Caco-2 (cell line): ENCODE results near the gene ZMYND19. TPM values are rescaled to one million over a fixed set of nuclear protein-coding genes. Genes with fewer than 3 reads are reported as not detected.

Source experiments
- BruUV-seq: library from RNA; stranded (reverse); fragments of 400-500 nt; replicated peaks from 2 replicates; lab custom pipeline; 2021; lab: Mats Ljungman, UMichigan
- CTCF ChIA-PET: fragments of 300-600 bp; sonication (Branson Sonifier 250); formaldehyde crosslinking; loops from one replicate; lab custom pipeline; 2022; ENCODE audit warnings: antibody characterized with exemption; lab: Charles Lee
- POLR2A ChIA-PET: fragments of 300-600 bp; sonication (Branson Sonifier 250); formaldehyde crosslinking; loops from one replicate; lab custom pipeline; 2022; ENCODE audit warnings: antibody characterized with exemption; lab: Charles Lee
- DNase-seq, 2 experiments: peaks; one replicate each; pipeline versions ENCODE4 v3.0.0 to v3.0.0-alpha.2; 2020 to 2022
- H3K27me3 ChIP-seq: replicated peaks from 2 replicates; pipeline ENCODE4 v1.6.0; 2011; ENCODE audit warnings: low read length; ENCODE audit not compliant: control insufficient read depth, insufficient read depth
- H3K36me3 ChIP-seq: 2 replicates; pipeline ENCODE4 v1.5.1; 2011; ENCODE audit warnings: low read length; ENCODE audit not compliant: control insufficient read depth, insufficient read depth
- H3K4me1 ChIP-seq: fragments of 250-450 bp; sonication (Bioruptor Pico); 2 replicates; pipeline ENCODE4 v1.5.1; 2020; ENCODE audit warnings: mild to moderate bottlenecking
- H3K4me3 ChIP-seq: 2 replicates; pipeline ENCODE4 v1.5.1; 2011; ENCODE audit warnings: low read depth, mild to moderate bottlenecking, control low read depth, low read length
- H3K9me3 ChIP-seq: fragments of 250-450 bp; sonication (Bioruptor Pico); 2 replicates; pipeline ENCODE4 v1.5.1; 2020; ENCODE audit warnings: mild to moderate bottlenecking, moderate library complexity
- H3K27ac Mint-ChIP-seq: one replicate; pipeline ENCODE4 v1.8.0; 2022; ENCODE audit warnings: mixed read lengths; ENCODE audit not compliant: unreplicated experiment
- H3K27me3 Mint-ChIP-seq: one replicate; pipeline ENCODE4 v1.8.0; 2022; ENCODE audit warnings: mixed read lengths; ENCODE audit not compliant: insufficient read depth, unreplicated experiment
- H3K36me3 Mint-ChIP-seq: one replicate; pipeline ENCODE4 v1.8.0; 2022; ENCODE audit warnings: mild to moderate bottlenecking, mixed read lengths; ENCODE audit not compliant: insufficient read depth, unreplicated experiment
- H3K4me1 Mint-ChIP-seq: one replicate; pipeline ENCODE4 v1.8.0; 2022; ENCODE audit warnings: low read depth, mixed read lengths; ENCODE audit not compliant: unreplicated experiment
- H3K4me3 Mint-ChIP-seq: one replicate; pipeline ENCODE4 v1.8.0; 2022; ENCODE audit warnings: mild to moderate bottlenecking, moderate library complexity, mixed read lengths; ENCODE audit not compliant: unreplicated experiment
- H3K9me3 Mint-ChIP-seq: one replicate; pipeline ENCODE4 v1.8.0; 2022; ENCODE audit warnings: mixed read lengths; ENCODE audit not compliant: unreplicated experiment
- CTCF ChIP-seq, 2 experiments: fragments of 200-600 bp in 1 of 2; IDR thresholded peaks; 1 replicate in 1 of 2; 2 replicates in 1 of 2; pipeline versions ENCODE4 v1.5.1 to v1.8.0; 2011 to 2022; ENCODE audit warnings: antibody characterized with exemption in 1 of 2, control low read depth in 1 of 2, inconsistent platforms in 1 of 2, low read depth in 1 of 2, low read length in 1 of 2, mild to moderate bottlenecking in 1 of 2, moderate library complexity in 1 of 2; ENCODE audit not compliant: insufficient read depth in 1 of 2, severe bottlenecking in 1 of 2, unreplicated experiment in 1 of 2
- intact Hi-C: fragments of 100-400 bp; cut with micrococcal nuclease; formaldehyde crosslinking; loops from one replicate; pipeline ENCODE4 v1.10.0; 2022; ENCODE audit not compliant: unreplicated experiment
- total RNA-seq: library from RNA; stranded (reverse); gene quantifications from 2 replicates; pipeline ENCODE4 v1.2.3, GENCODE V29; 2022

Gene ZMYND19
- total RNA-seq, 1 experiment from 2014 or later, result 66.3 TPM

DNA sequence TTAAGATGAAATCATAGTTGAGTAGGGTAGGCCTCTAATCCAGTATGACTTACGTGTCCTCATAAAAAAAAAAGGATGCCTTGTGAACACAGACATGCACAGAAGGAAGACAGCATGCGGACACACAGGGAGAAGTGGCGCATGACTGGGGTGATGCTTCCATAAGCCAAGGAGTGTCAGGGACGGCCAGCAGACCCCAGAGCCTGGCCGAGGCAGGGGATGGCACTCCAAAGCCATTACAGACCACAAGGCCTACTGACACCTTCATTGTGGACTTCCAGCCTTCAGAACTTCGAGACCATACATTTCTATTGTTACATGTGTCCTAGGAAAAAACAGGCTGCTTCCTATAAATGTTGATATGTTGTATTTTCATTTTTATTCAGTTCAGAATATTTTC is 48.4 kb upstream of the ZMYND19 start:
- H3K9me3 Mint-ChIP-seq, result no peaks in the 10 kb centered on the region
- CTCF ChIA-PET, result no interaction called here
- TF ChIP-seq CTCF (IDR thresholded peaks at IDR 0.05; ENCODE audit: insufficient read depth in 1 of 2, low read depth in 1 of 2, low read length in 1 of 2, severe bottlenecking in 1 of 2, unreplicated experiment in 1 of 2), result no peak
- no peak overlapping the region for H3K27ac Mint-ChIP-seq
- no peaks in the 10 kb centered on the region; the same call in 1 of the 2 replicates for H3K36me3 ChIP-seq
- POLR2A ChIA-PET, result no interaction called here
- no peaks in the 10 kb centered on the region for H3K27me3 ChIP-seq
- no peak overlapping the region for H3K4me3 Mint-ChIP-seq
- H3K27me3 Mint-ChIP-seq, result no peaks in the 10 kb centered on the region
- intact Hi-C loops, result no loop called here
- H3K4me1 Mint-ChIP-seq, result no peaks in the 10 kb centered on the region
- no peak overlapping the region for H3K4me3 ChIP-seq
- H3K9me3 ChIP-seq, result no peaks in the 10 kb centered on the region
- DNase-seq, result no peak
- no TSS peak for BruUV-seq
- H3K4me1 ChIP-seq, result no peaks in the 10 kb centered on the region
- peaks cover 27% of the 10 kb centered on the region for H3K36me3 Mint-ChIP-seq

GRCh38 chr9:137634016-137634415 is 43.7 kb upstream of the ZMYND19 start:
- H3K36me3 ChIP-seq, result no peaks in the 10 kb centered on the region
- no peak overlapping the region for H3K4me3 Mint-ChIP-seq
- H3K36me3 Mint-ChIP-seq, result peaks cover 7% of the 10 kb centered on the region
- no peaks in the 10 kb centered on the region for H3K9me3 ChIP-seq
- no peak overlapping the region for H3K4me3 ChIP-seq
- no peak overlapping the region for H3K27ac Mint-ChIP-seq
- no peaks in the 10 kb centered on the region for H3K27me3 Mint-ChIP-seq
- H3K4me1 Mint-ChIP-seq, result no peaks in the 10 kb centered on the region
- ChIA-PET POLR2A (no interaction called here), CTCF (no interaction called here)
- intact Hi-C loops, result no loop called here
- no TSS peak for BruUV-seq
- no peak for TF ChIP-seq CTCF (IDR thresholded peaks at IDR 0.05; ENCODE audit: insufficient read depth in 1 of 2, low read depth in 1 of 2, low read length in 1 of 2, severe bottlenecking in 1 of 2, unreplicated experiment in 1 of 2)
- no peaks in the 10 kb centered on the region for H3K27me3 ChIP-seq
- DNase-seq, result no peak
- no peaks in the 10 kb centered on the region for H3K4me1 ChIP-seq
- no peaks in the 10 kb centered on the region for H3K9me3 Mint-ChIP-seq

- Mint-ChIP-seq H3K9me3 (no peaks in the 10 kb centered on the region), H3K36me3 (peaks cover 13% of the 10 kb centered on the region), H3K4me3 (no peak overlapping the region), H3K4me1 (no peaks in the 10 kb centered on the region), H3K27ac (no peak overlapping the region), H3K27me3 (no peaks in the 10 kb centered on the region)
- no peaks in the 10 kb centered on the region for H3K9me3 ChIP-seq
- no peak for DNase-seq
- no peak for TF ChIP-seq CTCF (IDR thresholded peaks at IDR 0.05; ENCODE audit: insufficient read depth in 1 of 2, low read depth in 1 of 2, low read length in 1 of 2, severe bottlenecking in 1 of 2, unreplicated experiment in 1 of 2)
- no peak overlapping the region for H3K4me3 ChIP-seq
- CTCF ChIA-PET, result no interaction called here
- BruUV-seq, result no TSS peak
- H3K36me3 ChIP-seq, result no peaks in the 10 kb centered on the region
- POLR2A ChIA-PET, result no interaction called here
- no peaks in the 10 kb centered on the region for H3K4me1 ChIP-seq
- no peaks in the 10 kb centered on the region for H3K27me3 ChIP-seq
- intact Hi-C loops, result no loop called here
Measured at GRCh38 chr9:137632230-137633161, 42.2 kb upstream of the ZMYND19 start.
